GM23338 (cell line): ENCODE data around the gene ZNF808. TPM values are rescaled to one million over a fixed set of nuclear protein-coding genes. Genes with fewer than 3 reads are reported as not detected.

Experiments
- ATAC-seq: fragments of 200-7000 bp; cut with Tn5 transposase; 3 replicates; pipeline ENCODE4 v1.9.1; 2020
- DNase-seq: peaks from one replicate; pipeline ENCODE4 v3.0.0-alpha.2; 2015; ENCODE audit warnings: low spot score
- H2AFZ ChIP-seq: fragments of 200-600 bp; sonication (generic); 2 replicates; pipeline ENCODE4 v1.8.0; 2016; ENCODE audit warnings: antibody characterized with exemption, mild to moderate bottlenecking, moderate library complexity
- H3F3A ChIP-seq: fragments of 200-600 bp; sonication (generic); replicated peaks from 2 replicates; pipeline ENCODE4 v1.8.0; 2017; ENCODE audit warnings: antibody characterized with exemption, mixed run types, low read depth
- H3K27ac ChIP-seq: fragments of 200-600 bp; sonication (generic); 2 replicates; pipeline ENCODE4 v1.6.1; 2016; ENCODE audit warnings: low read depth
- H3K27me3 ChIP-seq: fragments of 200-600 bp; sonication (generic); 2 replicates; pipeline ENCODE4 v1.8.0; 2016; ENCODE audit warnings: mild to moderate bottlenecking, mixed run types, moderate library complexity; ENCODE audit not compliant: insufficient read depth
- H3K36me3 ChIP-seq: fragments of 200-600 bp; sonication (generic); 2 replicates; pipeline ENCODE4 v1.8.0; 2016; ENCODE audit warnings: mild to moderate bottlenecking; ENCODE audit not compliant: insufficient read depth
- H3K4me1 ChIP-seq: fragments of 200-600 bp; sonication (generic); 2 replicates; pipeline ENCODE4 v1.8.0; 2016; ENCODE audit warnings: mild to moderate bottlenecking, moderate library complexity; ENCODE audit not compliant: insufficient read depth
- H3K4me2 ChIP-seq: fragments of 200-600 bp; sonication (generic); 2 replicates; pipeline ENCODE4 v1.7.1; 2017; ENCODE audit warnings: mixed run types
- H3K4me3 ChIP-seq: fragments of 200-600 bp; sonication (generic); 2 replicates; pipeline ENCODE4 v1.6.1; 2016; ENCODE audit warnings: mixed run types
- H3K79me2 ChIP-seq: fragments of 200-600 bp; sonication (generic); replicated peaks from 2 replicates; pipeline ENCODE4 v1.8.0; 2017; ENCODE audit warnings: mild to moderate bottlenecking; ENCODE audit not compliant: insufficient read depth
- H3K9me2 ChIP-seq: fragments of 200-600 bp; sonication (generic); 2 replicates; pipeline ENCODE4 v1.8.0; 2017; ENCODE audit not compliant: insufficient read depth
- H4K20me1 ChIP-seq: fragments of 200-600 bp; sonication (generic); replicated peaks from 2 replicates; pipeline ENCODE4 v1.8.0; 2017; ENCODE audit warnings: mild to moderate bottlenecking; ENCODE audit not compliant: insufficient read depth
- H3K27ac Mint-ChIP-seq: 2 replicates; pipeline ENCODE4 v1.8.0; 2020; ENCODE audit warnings: inconsistent platforms, mild to moderate bottlenecking, moderate library complexity, mixed read lengths
- H3K27me3 Mint-ChIP-seq: 3 replicates; pipeline ENCODE4 v1.8.0; 2022; ENCODE audit warnings: low read depth, mild to moderate bottlenecking, moderate library complexity, mixed read lengths, inconsistent platforms; ENCODE audit not compliant: insufficient read depth, poor library complexity
- H3K36me3 Mint-ChIP-seq: 3 replicates; pipeline ENCODE4 v1.8.0; 2021; ENCODE audit warnings: low read depth, mild to moderate bottlenecking, inconsistent platforms, moderate library complexity, mixed read lengths
- H3K4me1 Mint-ChIP-seq: 3 replicates; pipeline ENCODE4 v1.8.0; 2020; ENCODE audit warnings: mild to moderate bottlenecking, inconsistent platforms, mixed read lengths
- H3K4me3 Mint-ChIP-seq: 3 replicates; pipeline ENCODE4 v1.8.0; 2021; ENCODE audit warnings: moderate library complexity, mild to moderate bottlenecking, inconsistent platforms, mixed read lengths
- H3K9me3 Mint-ChIP-seq: 3 replicates; pipeline ENCODE4 v1.8.0; 2020; ENCODE audit warnings: moderate library complexity, mild to moderate bottlenecking, inconsistent platforms, mixed read lengths
- CREB1 ChIP-seq: fragments of 250-450 bp; sonication (Bioruptor Pico); IDR thresholded peaks from 2 replicates; pipeline ENCODE4 v1.5.0; 2020; ENCODE audit warnings: low read depth, mild to moderate bottlenecking, moderate library complexity
- CTCF ChIP-seq, 2 experiments: fragments of 200-600 bp in 1 of 2; sonication (generic) in 1 of 2; conservative IDR thresholded peaks; 2 replicates each; pipeline versions ENCODE4 v1.5.1 to v1.6.1; 2016 to 2017; ENCODE audit warnings: antibody characterized with exemption in 2 of 2, low read depth in 2 of 2, mild to moderate bottlenecking in 2 of 2, moderate library complexity in 1 of 2
- EZH2 ChIP-seq: fragments of 200-600 bp; sonication (generic); IDR thresholded peaks from one replicate; pipeline ENCODE4 v1.8.0; 2017; ENCODE audit warnings: antibody characterized with exemption, mild to moderate bottlenecking, low read depth; ENCODE audit not compliant: unreplicated experiment
- EZH2phosphoT487 ChIP-seq: fragments of 200-600 bp; sonication (generic); IDR thresholded peaks from one replicate; pipeline ENCODE4 v1.8.1; 2018; ENCODE audit warnings: antibody characterized with exemption; ENCODE audit not compliant: unreplicated experiment
- JUNB ChIP-seq: IDR thresholded peaks from one replicate; pipeline ENCODE4 v1.6.1; 2016; ENCODE audit warnings: antibody characterized with exemption; ENCODE audit not compliant: unreplicated experiment
- POLR2AphosphoS5 ChIP-seq: IDR thresholded peaks from 2 replicates; pipeline ENCODE4 v1.6.1; 2016; ENCODE audit warnings: antibody characterized with exemption, low read depth
- STAT1 ChIP-seq: IDR thresholded peaks from one replicate; pipeline ENCODE4 v1.6.1; 2016; ENCODE audit warnings: antibody characterized with exemption; ENCODE audit not compliant: unreplicated experiment
- ZNF114 ChIP-seq: fragments of 250-450 bp; sonication (Bioruptor Pico); IDR thresholded peaks from 2 replicates; pipeline ENCODE4 v1.5.0; 2020; ENCODE audit warnings: mild to moderate bottlenecking, moderate library complexity
- ZNF462 ChIP-seq: fragments of 250-450 bp; sonication (Bioruptor Pico); IDR thresholded peaks from 2 replicates; pipeline ENCODE4 v1.5.0; 2020; ENCODE audit warnings: mild to moderate bottlenecking, moderate library complexity
- polyA plus RNA-seq: library from polyadenylated mRNA; unstranded; fragments of >200 nt; fragmentation: Nextera tagmentation; extraction: Ambion mirVana; gene quantifications from 2 replicates; pipeline ENCODE4 v1.2.1, GENCODE V29; 2016
- total RNA-seq: library from RNA; depleted of rRNA; stranded (reverse); fragments of >200 nt; shearing (Covaris generic); gene quantifications from 2 replicates; pipeline ENCODE4 v1.2.3, GENCODE V29; 2014

ZNF808 gene
- total and polyA plus RNA-seq, 2 experiments from 2014 or later = 10.5 to 32.1 TPM

- no peaks in the 10 kb centered on the region; the same call in 2 of the 3 replicates for H3K9me3 Mint-ChIP-seq
- Histone ChIP-seq H3K4me3 (no peak overlapping the region), H3K27ac (no peak overlapping the region), H3K36me3 (no peaks in the 10 kb centered on the region), H3K4me2 (no peak overlapping the region), H2AFZ (no peak overlapping the region), H3K4me1 (peaks cover 26% of the 10 kb centered on the region), H3K27me3 (no peaks in the 10 kb centered on the region), H4K20me1 (peaks cover 3% of the 10 kb centered on the region; the same call in 1 of the 2 replicates), H3K9me2 (no peaks in the 10 kb centered on the region), H3F3A (peaks cover 10% of the 10 kb centered on the region), H3K79me2 (peaks cover 11% of the 10 kb centered on the region)
- ATAC-seq = peak; percentile 4
- DNase-seq = peak; percentile 75
- no peak overlapping the region for H3K4me3 Mint-ChIP-seq
- H3K27ac Mint-ChIP-seq = no peak overlapping the region
- H3K27me3 Mint-ChIP-seq = peaks cover 16% of the 10 kb centered on the region
- H3K4me1 Mint-ChIP-seq = peaks cover 22% of the 10 kb centered on the region
- TF ChIP-seq ZNF462 (CRISPR knock-in tag) = no peak
- no peak for TF ChIP-seq CREB1 (CRISPR knock-in tag)
- TF ChIP-seq EZH2 = no peak
- no peak for TF ChIP-seq POLR2AphosphoS5
- TF ChIP-seq CTCF (conservative IDR thresholded peaks at IDR 0.05; ENCODE audit: low read depth in 2 of 2) = no peak
- no peak for TF ChIP-seq STAT1
- TF ChIP-seq ZNF114 (CRISPR knock-in tag) = no peak
- TF ChIP-seq EZH2phosphoT487 = no peak
- no peak for TF ChIP-seq JUNB
- H3K36me3 Mint-ChIP-seq = peaks cover 12% of the 10 kb centered on the region
Measured at GRCh38 chr19:52566121-52566520, 38.7 kb downstream of the ZNF808 start.
